Esophagus squamous epithelium (tissue), 5 donors: Measurements from ENCODE around the gene HIPK2. TPM values are rescaled to one million over a fixed set of nuclear protein-coding genes. Genes with fewer than 3 reads are reported as not detected.

ENCODE experiments used
- DNase-seq: peaks from one replicate; lab custom pipeline; 2025; lab: John Stamatoyannopoulos, UW
- H3K27ac ChIP-seq, 4 donors: fragments of 200-600 bp; sonication (generic); one replicate each; pipeline ENCODE4 v1.5.1; 2016 to 2019; ENCODE audit warnings: mild to moderate bottlenecking in 1 of 4
- H3K27me3 ChIP-seq, 4 donors: fragments of 200-600 bp; sonication (generic); 1 replicate in 3 of 4; 2 replicates in 1 of 4; pipeline versions ENCODE4 v1.5.1 to v1.6.0; 2017 to 2021; ENCODE audit warnings: antibody characterized with exemption in 1 of 4
- H3K36me3 ChIP-seq, 3 donors: fragments of 200-600 bp; sonication (generic); one replicate each; pipeline ENCODE4 v1.5.1; 2016 to 2019
- H3K4me1 ChIP-seq, 3 donors: fragments of 200-600 bp; sonication (generic); one replicate each; pipeline ENCODE4 v1.5.1; 2017 to 2019
- H3K4me3 ChIP-seq, 4 donors: fragments of 200-600 bp; sonication (generic); 1 replicate in 3 of 4; 2 replicates in 1 of 4; pipeline ENCODE4 v1.5.1; 2016 to 2019; ENCODE audit warnings: mild to moderate bottlenecking in 2 of 4, moderate library complexity in 1 of 4
- H3K9me3 ChIP-seq, 3 donors: fragments of 200-600 bp; sonication (generic); one replicate each; pipeline ENCODE4 v1.5.1; 2016 to 2019
- POLR2A ChIP-seq, 4 donors: fragments of 450-650 bp; IDR thresholded peaks; one replicate each; pipeline ENCODE4 v1.6.1; 2017; ENCODE audit warnings: antibody characterized with exemption in 4 of 4, mild to moderate bottlenecking in 4 of 4, moderate library complexity in 3 of 4
- WGBS, 2 donors: methylation state at CpG; one replicate each; pipeline ENCODE4 v1.1.5; 2018; 5-methylcytosine and 5-hydroxymethylcytosine counted together
- intact Hi-C: fragments of 100-400 bp; cut with DNase I; formaldehyde crosslinking; loops from one replicate; pipeline ENCODE4 v1.15.0; 2022
- total RNA-seq, 4 donors: library from RNA; depleted of rRNA; stranded (reverse); fragments of >200 nt; gene quantifications; one replicate each; pipeline ENCODE4 v1.1.0, GENCODE V29; 2016
- TF ChIP-seq, protein P1 (sequence below), 6 experiments: fragments of 450-650 bp in 4 of 6; fragments of 200-600 bp in 2 of 6; sonication (generic) in 2 of 6; IDR thresholded peaks; one replicate each; pipeline ENCODE4 v1.5.1; 2016 to 2019; ENCODE audit warnings: antibody characterized with exemption in 6 of 6, mild to moderate bottlenecking in 4 of 6, moderate library complexity in 4 of 6
- donor health status: DM: yes; HTN: yes; CAD: no.

HIPK2 gene
- total RNA-seq, 4 donors from 2014 or later: 17.8 to 37.9 (median 29.3) TPM

- Histone ChIP-seq H3K9me3 (no peaks in the 10 kb centered on the region), H3K4me3 (no peak overlapping the region), H3K36me3 (peaks cover 0 to 8% (median 0%) of the 10 kb centered on the region in 3 donors), H3K4me1 (peaks cover 0 to 24% (median 4%) of the 10 kb centered on the region in 3 donors), H3K27ac (no peak overlapping the region), H3K27me3 (no peaks in the 10 kb centered on the region)
- no peak for DNase-seq
- no peak for TF ChIP-seq POLR2A (IDR thresholded peaks at IDR 0.05)
- TF ChIP-seq, protein P1, sequence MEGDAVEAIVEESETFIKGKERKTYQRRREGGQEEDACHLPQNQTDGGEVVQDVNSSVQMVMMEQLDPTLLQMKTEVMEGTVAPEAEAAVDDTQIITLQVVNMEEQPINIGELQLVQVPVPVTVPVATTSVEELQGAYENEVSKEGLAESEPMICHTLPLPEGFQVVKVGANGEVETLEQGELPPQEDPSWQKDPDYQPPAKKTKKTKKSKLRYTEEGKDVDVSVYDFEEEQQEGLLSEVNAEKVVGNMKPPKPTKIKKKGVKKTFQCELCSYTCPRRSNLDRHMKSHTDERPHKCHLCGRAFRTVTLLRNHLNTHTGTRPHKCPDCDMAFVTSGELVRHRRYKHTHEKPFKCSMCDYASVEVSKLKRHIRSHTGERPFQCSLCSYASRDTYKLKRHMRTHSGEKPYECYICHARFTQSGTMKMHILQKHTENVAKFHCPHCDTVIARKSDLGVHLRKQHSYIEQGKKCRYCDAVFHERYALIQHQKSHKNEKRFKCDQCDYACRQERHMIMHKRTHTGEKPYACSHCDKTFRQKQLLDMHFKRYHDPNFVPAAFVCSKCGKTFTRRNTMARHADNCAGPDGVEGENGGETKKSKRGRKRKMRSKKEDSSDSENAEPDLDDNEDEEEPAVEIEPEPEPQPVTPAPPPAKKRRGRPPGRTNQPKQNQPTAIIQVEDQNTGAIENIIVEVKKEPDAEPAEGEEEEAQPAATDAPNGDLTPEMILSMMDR (IDR thresholded peaks at IDR 0.05): no peak
- WGBS, 2 donors: 91 to 99% methylated on average over 5 of the region's 5 CpGs
- intact Hi-C loops: no loop called here
Measured at GRCh38 chr7:139666501-139666900, 111.3 kb downstream of the HIPK2 start.

DNA sequence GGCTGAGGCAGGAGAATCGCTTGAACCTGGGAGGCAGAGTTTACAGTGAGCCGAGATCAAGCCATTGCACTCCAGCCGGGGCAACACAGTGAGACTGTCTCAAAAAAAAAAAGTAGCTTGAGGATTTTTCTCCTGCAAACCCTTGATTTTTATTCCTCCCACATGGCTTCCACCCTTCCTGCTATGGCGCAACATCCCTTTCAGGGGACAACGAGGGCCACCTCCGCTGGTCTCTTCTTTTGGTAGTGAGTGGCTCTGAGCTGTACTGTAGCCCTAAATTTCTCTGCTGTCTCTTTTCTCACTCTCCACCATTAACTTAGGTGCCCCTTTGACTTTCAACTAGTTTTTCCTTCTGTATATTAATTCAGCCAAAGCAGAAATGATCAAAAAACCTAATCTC, 113.4 kb downstream of the HIPK2 start:
- no peak overlapping the region for H3K4me3 ChIP-seq
- no peaks in the 10 kb centered on the region for H3K9me3 ChIP-seq
- H3K36me3 ChIP-seq: peaks cover 0 to 3% (median 0%) of the 10 kb centered on the region in 3 donors
- 88 to 96% methylated on average over 6 of the region's 6 CpGs for WGBS, 2 donors
- TF ChIP-seq POLR2A (IDR thresholded peaks at IDR 0.05): no peak
- TF ChIP-seq, protein P1 (IDR thresholded peaks at IDR 0.05): no peak
- intact Hi-C loops: no loop called here
- H3K27me3 ChIP-seq: no peaks in the 10 kb centered on the region
- peaks cover 10 to 45% (median 17%) of the 10 kb centered on the region in 3 donors for H3K4me1 ChIP-seq
- DNase-seq: no peak
- no peak overlapping the region for H3K27ac ChIP-seq

GRCh38 chr7:139663608-139664177, 114.1 kb downstream of the HIPK2 start:
- Histone ChIP-seq H3K4me3 (no peak overlapping the region), H3K4me1 (peaks cover 10 to 52% (median 23%) of the 10 kb centered on the region in 3 donors), H3K36me3 (no peaks in the 10 kb centered on the region), H3K9me3 (no peaks in the 10 kb centered on the region), H3K27me3 (no peaks in the 10 kb centered on the region), H3K27ac (no peak overlapping the region)
- 85 to 91% methylated on average over 11 of the region's 11 CpGs for WGBS, 2 donors
- DNase-seq: no peak
- intact Hi-C loops: no loop called here
- TF ChIP-seq, protein P1 (IDR thresholded peaks at IDR 0.05): no peak
- TF ChIP-seq POLR2A (IDR thresholded peaks at IDR 0.05): no peak

DNA sequence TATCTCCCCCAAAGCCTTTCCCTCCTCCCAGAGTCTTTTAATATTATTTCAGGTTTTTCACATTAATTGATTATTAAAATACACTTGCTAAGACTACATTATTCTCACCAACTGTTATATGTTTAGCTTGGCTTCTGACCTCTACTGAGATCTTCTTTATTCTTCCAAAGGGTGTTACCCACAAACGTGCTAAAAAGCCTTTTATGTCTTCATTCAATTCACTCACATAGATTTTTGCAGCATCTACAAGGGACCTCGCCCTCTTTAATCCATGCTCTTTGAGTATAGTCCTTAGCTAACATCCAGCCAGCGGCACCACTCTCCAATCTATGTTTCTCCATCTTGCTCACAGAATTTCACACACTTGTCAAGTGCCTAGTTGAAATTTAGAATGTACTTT, 115.9 kb downstream of the HIPK2 start:
- 45 to 64% methylated on average over 3 of the region's 3 CpGs for WGBS, 2 donors
- Histone ChIP-seq H3K9me3 (no peaks in the 10 kb centered on the region), H3K36me3 (no peaks in the 10 kb centered on the region), H3K27ac (no peak overlapping the region), H3K4me3 (no peak overlapping the region), H3K4me1 (peaks cover 10 to 62% (median 23%) of the 10 kb centered on the region in 3 donors), H3K27me3 (no peaks in the 10 kb centered on the region)
- intact Hi-C loops: no loop called here
- no peak for DNase-seq
- TF ChIP-seq POLR2A (IDR thresholded peaks at IDR 0.05): no peak

DNA sequence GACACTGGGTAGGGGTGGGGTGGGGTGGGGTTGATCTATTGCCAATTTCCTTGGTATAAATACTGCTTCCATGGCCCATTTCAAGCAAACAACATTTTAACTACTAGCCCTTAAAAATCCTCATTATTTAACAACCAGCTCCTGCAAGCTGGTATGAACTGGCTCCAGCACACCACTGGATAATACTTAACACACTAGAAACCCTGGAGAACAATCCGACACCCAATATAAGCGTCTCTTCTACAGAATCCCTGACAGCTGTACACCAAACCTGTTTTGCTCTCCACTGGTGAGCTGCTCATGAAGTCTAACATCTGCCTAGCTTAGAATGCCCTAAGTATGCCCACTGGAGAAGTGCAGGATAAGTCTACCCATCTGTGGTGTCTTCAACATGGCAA, 116.8 kb downstream of the HIPK2 start:
- Histone ChIP-seq H3K27ac (peak overlapping the region in 3 of 4 donors; percentile 24 to 60 (median 59)), H3K36me3 (no peaks in the 10 kb centered on the region), H3K4me1 (peaks cover 10 to 71% (median 23%) of the 10 kb centered on the region in 3 donors), H3K9me3 (no peaks in the 10 kb centered on the region), H3K27me3 (no peaks in the 10 kb centered on the region), H3K4me3 (no peak overlapping the region)
- DNase-seq: no peak
- 63 to 87% methylated on average over 2 of the region's 2 CpGs for WGBS, 2 donors
- TF ChIP-seq, protein P1 (IDR thresholded peaks at IDR 0.05): no peak
- TF ChIP-seq POLR2A (IDR thresholded peaks at IDR 0.05): no peak
- intact Hi-C loops: no loop called here
